Left forelimb (tissue), 1 donor: Measurements from ENCODE around the gene TMEM250.

Experiments
- DNase-seq: peaks from one replicate; pipeline ENCODE4 v3.0.0-alpha.2; 2018; ENCODE audit warnings: low spot score

Gene TMEM250

DNA sequence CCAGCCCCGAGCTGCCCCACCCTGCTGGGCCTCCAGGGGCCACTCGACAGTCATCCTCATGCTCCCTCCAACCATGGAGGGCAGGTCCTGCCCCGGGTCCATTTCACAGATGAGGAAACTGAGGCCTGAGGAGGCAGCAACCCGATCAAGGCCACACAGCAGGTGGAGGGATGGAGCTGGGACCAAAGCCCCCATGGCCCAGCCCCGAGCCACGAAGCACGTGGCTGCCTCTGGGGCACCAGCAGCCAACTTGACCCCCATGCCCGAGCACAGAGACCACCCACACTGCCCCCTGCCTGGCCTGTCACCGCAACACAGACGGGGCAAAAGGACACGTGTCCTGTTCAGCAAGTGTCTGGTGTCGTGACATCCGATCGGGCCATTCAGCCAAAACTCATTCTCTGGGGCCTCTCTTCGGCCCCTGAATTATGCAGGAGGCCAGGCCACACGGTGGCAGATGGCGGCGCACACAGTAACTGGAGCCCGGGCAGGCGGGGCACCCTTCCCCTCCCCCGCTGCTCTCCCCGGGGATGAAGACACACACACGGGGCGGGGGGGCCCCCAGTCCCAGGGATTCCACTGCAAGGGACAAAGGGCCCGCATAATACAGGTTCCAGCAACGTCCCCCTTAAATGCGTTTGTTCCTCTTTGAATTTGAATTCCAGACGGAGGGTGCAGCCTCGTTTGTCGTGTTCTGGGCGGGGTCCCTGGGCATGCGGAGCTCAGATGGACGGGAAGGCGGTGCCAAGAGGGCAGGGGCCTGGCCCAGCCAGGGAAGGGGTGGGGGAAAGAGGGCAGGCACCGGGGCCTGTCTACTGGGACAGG lies 29.4 kb upstream of the TMEM250 start:
- DNase-seq, result no peak

DNA sequence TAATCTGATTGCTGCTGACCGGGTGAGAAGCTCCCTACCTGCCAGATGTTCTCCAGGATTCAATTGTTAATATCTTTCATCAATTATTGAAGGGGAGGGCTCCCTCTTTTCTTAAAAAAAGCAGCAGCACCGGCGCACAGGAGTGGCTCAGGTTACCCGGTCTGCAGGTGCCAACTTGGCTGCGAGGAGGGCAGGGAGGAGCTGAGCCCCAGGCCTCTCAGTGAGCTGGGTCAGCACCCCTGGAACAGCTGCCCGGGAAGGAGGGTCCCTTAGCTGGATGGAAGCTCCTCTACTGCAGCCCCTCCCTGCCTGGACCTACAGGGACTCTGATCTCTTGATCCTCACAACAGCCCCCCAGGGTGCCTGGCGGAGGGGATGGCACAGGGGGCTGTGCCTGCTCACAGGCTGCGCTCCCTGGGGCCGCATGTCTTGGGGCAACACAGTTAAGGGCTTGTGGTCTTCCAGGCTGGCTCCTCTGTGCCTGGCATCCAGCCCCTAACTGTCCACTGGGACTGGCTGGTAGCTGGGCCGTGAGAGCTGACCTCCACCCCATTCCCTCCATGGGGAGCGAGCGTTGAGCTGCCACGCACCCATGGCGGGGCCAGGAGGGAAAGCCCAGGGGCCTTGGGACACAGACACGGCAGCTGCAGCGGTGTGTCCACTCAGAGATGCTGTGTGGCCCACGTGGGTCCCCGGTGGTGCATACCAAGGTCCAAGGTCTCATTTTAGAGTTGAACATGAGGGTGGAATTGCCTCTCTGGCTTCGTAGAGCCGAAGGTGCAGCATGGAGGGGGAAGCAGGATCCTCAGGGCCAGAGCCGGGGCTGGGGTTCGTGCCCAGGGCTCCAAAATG lies 28.6 kb upstream of the TMEM250 start:
- no peak for DNase-seq

DNA sequence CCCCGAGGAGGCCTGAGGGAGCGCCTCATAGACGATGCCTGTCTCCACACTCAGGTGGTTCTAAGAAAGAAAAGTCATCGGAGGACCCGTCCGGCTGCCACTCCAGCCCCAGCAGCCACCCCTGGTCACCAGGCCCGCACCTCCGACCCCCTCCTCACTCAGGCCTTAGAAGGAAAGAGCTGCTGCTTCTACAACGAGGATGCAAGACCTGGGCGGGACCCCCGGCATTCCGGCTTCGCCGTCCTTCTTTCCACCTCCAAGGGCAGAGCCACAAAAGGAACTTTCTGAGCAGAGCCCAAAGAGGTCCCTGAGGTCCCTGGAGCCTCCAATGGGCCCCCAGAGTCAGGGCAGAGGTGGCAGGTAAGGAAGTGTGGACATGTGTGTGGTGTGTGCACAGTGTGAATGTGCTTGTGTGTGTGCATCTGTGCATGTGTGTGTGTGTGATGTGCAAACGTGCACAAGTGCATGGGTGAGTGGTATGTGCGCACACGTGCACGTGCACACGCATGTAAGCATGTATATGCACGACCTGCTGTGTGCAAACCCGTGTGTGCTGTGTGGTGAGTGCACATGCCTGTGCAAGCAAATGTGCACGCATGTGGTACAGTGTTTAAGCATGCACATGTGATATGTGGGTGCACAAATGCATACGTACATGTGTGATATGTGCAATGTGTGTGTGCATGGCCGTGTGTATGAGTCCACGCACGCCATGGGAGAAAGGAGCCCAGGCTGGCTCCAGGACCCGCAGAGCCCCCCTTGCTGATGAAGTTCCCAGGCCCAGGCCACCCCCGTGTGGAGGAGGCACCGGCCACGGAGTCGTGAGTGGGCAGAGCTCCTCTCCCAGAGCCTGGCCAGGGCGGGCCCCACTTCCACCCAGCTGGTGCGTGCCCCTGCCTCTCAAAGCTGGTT lies 27.7 kb upstream of the TMEM250 start:
- no peak for DNase-seq

DNA sequence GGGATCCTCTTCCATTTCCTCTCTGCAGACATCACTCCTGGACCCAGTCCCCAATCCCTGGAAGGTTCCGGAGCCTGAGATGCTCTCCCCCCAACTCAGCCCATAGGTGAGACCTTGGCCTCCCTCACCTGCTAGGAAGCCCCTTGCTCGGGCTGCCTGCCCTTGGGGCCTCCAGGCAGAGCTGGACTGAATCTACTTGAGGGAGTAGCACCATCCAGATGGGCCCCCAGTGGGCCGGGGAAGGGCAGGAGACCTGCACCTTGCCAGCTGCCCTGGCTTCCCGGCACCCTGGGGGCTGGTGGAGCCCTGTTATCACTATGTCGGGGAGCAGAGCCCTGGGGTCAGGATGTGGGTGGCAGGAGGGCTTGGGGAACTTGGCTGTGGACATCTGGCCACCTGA lies 26.9 kb upstream of the TMEM250 start:
- DNase-seq, result no peak

DNA sequence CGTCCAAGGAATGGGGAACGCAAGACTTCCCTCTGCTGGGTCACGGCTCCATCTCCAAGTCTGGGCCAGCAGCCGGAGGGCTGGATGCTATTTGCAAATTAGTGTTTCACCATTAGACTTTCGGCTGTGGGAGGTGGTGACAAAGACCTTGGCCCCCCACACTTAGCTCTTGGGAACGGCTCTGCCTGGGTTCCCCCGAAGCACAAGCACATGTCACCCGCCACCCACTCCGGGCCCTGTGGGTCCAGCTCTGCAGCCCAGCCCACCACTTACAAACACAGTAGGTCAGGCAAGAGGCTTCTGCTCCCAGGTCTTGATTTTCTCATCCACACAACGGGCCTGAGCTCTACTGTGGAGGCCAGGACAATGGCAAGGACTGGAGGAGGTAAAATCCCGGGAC lies 25.8 kb upstream of the TMEM250 start:
- DNase-seq, result no peak

DNA sequence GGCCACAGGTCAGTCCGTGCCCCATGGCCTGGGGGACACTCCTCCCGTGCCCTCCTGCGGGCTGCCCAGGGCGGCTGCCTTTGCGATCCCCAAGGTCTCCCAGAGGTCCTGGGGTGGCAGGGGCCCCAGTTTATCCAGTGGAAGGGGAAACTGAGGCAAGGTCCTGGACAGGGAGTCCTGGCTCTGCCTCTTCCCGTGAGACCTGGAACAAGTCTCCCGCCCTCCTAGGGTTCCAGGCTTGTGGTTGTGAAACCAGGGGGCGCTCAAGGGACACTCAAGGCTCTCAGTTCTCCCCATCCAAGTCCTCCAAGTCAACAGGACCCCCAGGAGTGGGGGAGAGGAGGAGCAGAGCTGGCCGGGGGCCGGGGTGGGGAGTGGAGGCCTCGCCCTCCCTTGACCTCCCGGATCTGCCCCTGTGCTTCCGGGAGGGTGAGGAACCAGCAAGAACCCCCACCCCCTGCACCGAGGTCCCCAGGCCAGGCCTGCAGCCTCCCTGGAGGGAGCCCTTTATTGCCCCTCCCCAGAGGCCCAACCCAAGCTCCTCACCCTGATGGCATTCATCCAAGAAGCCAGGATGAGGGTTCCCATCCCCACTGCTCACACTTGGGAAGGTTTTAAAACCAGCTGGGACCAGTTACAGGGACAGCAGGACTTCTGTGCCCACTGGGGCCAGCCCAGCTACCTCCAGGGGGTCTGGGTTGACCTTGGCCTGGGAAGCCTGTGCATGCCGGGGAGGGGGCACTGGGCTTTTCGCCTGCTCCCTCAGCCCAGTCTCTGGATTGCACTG lies 24.7 kb upstream of the TMEM250 start:
- DNase-seq, result no peak

DNA sequence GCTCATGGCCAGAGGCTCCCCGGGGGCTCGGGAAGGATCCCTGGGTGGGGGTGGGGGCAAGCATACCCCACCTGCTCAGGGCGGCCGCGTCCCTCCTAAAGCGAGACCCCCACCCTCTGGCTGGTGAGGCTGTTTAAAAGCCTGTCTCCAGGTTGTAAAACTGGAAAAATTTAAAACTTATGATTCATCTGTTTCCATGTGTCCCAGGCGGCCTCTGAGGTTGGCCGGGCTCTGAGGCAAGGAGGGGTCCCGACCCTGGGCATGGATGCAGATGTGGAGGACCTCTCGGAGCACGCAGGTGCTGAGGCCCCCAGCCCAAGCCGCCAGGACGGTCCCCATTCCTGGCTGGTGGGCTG lies 24.2 kb upstream of the TMEM250 start:
- DNase-seq, result no peak

DNA sequence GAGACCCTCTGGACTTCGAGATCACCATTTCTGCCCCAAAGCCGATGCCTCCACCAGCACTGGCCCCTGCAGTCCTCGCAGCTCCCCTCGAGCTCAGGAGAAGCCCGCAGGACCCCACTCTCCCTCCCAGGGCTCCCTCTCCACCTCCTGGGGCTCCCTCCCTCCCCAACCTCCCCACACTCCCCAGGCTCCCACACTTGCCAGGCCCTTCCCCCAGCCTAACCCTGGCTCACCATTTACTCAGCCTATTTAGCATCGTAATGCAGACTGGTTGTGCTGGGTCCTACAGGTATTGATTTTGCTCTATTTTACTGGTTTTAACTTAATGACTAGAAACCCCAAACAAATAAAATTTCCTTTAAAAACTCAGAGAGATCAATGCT lies 23.7 kb upstream of the TMEM250 start:
- DNase-seq, result no peak

DNA sequence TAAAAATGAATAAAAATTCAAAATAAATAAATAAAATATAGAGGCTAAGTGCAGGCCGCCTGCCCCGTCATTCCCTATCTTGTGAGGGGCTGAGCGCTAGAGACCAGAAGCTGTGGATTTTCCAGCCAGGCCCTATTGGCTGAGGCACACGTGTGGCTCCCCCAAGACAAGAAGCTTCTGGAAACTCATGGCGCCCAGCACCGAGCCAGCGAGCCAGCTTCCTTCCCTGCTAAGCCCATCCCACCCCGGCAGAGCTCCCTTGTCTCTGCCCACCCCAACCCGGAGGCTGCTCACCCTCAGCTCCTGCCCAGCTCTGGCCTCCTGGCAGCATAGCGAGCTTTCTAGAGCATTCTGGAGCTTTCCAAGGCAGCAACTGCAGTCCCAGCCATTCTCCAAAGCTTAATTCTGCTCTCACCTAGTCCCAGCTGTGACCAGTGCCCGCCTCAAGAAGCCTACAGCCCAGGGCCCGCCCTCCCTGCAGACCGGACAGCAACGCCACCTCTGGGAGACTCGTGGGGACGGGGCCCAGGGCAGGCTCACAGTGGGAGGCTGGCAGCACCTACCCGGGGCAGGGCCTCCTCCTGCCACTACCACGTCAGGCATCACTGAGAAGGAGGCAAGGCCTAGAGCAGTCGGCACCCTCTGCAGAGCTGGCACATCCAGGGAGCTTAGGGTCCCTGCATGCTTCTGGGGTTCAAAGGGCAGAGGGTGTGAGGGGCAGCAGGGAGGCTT lies 23.2 kb upstream of the TMEM250 start:
- DNase-seq, result no peak

DNA sequence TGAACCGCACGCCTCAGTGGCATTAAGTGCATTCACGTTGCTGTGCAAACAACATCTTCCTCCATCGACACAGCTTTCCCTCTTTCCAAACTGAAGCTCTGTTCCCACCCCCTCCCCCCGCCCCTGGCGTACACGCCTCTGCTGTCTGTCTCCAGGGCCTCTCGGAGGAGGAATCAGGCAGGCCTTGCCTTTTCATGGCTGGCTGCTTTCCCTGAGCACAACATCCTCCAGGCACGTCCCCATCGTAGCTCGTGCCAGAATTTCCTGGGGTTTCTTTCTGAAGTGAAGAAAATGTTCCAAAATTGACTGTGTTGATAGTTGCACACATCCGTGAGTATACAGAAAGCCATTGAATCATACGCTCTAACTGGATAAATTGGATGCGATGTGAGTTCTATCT lies 22.3 kb upstream of the TMEM250 start:
- DNase-seq, result no peak

DNA sequence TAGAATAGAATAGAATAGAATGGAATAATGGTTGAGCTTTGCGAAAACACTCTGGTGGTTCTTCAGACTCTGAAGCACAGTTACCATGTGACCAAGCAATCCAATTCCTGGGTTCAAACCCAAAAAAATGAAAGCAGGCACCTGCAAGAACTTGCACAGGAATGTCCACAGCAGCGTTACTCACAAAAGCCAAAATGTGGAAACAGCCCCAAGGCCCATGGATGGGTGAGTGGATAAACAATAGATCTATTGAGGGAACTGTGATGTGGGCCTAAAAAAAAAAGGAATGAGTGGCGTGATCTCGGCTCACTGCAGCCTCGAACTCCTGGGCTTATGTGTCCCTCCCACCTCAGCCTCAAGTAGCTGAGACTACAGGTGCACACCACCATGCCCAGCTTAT lies 21.4 kb upstream of the TMEM250 start:
- DNase-seq, result no peak

DNA sequence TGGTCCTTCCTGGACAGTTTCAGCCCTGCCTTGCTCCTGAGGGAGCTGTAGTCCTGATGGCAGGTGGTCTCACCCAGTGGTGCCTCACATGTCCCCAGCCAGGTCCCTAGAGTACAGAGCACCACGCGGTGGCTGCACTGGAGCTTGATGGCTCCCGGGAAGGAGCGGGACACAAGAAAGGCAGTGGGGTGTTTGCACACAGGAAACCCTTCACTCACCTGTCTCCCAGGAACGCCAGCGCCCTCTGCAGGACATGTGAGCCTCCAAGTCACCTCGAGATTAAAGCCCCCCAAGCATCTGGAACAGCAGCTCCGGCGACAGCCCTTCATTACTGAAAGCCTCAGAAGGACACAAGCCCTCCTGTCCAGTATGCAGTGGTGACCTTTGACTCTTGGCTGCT lies 19.9 kb upstream of the TMEM250 start:
- no peak for DNase-seq

DNA sequence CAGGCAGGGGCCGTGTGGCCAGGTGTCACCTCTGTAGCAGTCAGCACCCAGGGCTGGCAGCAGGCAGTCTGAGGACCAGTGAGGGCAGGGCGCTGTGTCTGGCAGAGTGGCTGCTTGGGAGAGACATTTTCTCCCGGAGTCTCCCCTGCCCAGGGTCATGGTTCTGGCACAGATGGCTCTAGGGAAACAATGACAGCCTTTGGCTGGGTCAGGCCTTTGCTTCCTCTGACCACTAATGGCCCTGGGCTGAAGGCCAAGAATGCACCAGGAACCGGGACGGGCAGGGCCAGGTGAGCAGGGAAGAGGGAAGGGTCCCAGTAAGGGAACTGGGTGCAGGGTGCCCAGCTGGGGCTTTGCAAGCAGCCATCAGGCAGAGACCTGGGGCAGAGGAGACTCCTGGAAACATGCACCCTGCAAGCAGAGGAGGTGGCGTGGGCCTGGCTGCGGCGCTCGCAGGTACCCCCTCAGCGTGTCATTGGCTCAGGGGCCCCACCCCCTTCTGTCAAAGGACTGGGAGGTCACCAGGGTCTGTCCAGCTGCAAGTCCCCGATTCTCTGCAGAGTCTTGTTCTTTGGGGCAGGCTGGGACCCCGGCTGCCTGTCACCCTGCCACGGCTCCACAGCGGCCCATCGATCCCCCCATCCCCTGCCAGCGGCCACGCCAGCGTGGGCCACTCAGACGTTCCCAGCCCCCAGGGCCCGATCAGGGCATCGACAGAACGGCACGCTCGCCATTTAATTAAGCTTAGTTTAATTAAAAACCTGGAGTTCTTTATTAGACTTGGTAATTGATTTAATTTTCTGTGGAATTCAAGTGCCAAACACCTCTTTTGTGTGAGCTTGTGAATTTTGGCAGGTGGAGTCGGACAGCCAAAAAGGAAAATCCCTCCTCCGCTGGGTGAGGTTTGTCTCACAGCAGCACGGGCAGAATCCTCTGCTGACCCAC lies 18.9 kb upstream of the TMEM250 start:
- DNase-seq, result no peak

DNA sequence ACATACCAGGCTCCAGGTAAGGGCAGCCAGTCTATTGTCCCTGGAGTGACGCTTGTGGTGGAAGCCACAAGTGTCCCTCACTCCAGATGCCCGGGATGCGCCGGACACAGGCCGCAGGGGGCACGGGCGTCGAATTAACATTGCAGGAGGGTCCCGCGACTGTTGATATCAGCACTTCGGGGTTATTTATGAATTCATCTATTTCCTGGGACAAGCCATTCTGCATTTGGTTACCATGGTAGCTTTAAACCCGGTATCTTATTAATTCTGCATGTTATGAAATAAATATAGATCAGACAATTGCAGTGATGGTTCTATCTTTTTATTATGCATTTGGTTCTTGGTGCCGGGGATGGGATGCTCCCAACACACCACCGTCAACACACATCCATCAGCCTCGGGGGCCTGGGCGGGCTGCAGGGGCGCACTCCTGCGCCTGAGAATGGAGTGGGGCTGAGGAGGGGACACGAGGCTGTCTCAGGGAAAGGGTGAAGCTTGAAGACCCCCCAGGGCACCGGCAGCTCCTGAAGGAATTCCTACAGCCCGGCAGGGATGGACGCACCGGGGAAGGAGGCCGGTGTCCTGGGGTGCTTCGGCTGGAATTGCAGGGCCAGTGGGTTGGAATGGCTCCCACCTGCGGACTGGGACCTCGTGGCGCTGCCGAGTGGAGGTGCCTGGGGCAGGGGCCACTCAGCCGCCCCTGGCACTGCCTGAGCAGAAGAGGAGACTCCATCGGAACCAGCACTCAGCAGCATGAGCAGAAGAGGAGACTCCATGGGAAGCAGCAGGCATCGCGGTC lies 17.7 kb upstream of the TMEM250 start:
- DNase-seq, result no peak

DNA sequence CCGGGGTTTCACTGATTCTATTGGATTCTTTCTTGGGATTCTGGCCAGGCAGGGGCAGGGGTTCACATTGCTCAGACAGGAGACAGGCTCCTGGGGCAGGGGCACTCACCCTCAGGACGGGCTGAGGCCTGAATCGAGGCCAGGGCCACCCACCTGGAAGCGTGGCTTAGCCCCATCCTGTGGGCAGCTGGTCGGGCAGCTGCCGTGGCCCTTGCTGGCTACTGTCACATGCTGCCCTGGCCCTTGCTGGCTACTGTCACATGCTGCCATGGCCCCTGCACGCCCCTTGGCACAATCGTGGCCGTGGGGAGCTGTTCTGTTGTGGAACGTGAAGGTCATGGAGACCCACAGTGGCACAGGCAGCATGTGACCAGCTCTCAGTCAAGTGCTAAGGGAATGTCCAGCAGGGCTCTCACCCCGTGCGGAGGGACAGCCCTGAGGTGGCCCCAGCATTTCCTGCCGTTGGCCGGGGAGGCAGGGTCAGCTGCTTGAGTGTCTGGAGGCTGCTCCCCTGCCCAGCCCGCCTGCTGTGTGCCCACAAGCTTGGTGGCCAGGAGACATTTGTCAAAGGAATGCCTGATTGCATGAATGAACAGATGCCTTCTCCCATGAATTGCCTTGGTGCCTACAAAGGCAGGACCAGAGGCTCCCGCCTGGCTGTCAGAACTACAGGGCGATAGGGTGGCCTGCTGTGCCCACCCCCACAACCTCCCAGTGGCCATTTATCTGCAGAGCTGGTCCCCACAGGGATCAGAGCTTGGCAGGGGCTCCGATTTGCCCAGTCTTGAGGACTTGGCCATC lies 16.9 kb upstream of the TMEM250 start:
- DNase-seq, result no peak

DNA sequence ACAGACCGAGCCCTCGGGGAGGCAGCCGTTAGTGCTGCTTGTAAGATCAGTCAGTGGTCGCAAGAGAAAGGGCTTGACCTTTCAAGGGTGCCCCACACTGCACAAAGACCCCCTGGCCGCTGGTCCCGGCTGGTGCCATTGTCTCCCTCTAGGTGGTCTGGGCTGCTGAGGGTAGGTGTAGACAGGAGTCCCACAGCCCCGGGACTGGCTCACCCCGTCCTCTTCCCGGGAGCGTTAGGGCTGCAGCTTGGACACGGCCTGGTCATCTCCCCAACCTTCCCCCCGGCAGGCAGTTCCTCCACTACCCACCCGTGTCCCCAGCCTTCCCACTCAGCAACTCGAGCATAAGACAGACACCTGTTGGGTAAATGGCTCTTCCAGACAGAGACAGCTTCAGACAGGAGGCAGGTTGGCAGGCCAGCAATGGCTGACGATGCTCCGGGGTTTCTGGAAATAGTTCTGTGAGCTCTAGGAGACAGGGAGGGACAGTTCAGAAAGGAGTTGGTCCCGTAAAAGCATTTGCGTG lies 15.3 kb upstream of the TMEM250 start:
- DNase-seq, result no peak

DNA sequence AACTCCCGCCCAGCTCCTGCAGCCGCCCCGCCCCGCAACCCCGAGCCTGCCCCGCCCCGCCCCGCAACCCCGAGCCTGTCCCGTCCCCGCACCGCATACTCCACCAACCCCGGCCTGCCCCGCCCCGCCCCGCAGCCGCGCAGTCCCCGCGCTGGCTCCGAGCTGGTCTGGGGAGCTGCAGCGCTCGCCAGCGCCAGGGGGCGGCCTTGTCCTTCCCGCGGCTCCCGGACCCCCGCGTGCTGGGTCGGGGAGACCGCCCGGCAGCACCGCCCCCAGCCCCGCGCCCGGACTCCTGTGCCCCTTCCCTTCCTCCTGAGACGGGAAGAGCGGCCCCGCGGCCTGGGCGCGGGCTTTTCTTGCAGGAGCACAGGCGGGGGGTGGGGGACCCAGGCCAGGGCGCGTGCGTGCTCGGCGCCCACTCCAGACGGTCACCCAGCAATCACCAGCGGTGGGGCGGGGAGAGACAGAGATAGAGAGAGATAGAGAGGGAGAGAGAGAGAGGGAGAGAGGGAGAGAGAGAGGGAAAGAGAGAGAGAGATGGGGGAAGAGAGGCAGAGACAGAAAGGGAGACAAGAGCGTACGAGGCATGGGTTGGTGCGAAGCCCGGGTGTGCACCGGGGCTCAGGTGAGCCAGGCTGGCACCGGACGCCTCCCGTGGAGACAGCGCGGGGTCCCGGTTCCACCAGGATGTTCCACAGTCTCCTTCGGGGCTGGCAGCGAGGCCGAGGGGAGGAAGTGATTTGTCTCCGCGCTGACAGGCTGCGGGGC lies 14.7 kb upstream of the TMEM250 start:
- DNase-seq, result no peak
